Naive B cell (primary cell): Measurements from ENCODE around the gene ZAP70. TPM values are rescaled to one million over a fixed set of nuclear protein-coding genes. Genes with fewer than 3 reads are reported as not detected.

Source experiments
- ATAC-seq, 2 donors: fragments of 150-1000 bp; cut with Tn5 transposase; 2 replicates each; pipeline ENCODE4 v1.10.0; 2021; ENCODE audit warnings: low read depth in 2 of 2, mild to moderate bottlenecking in 2 of 2, moderate library complexity in 2 of 2
- DNase-seq: peaks from one replicate; pipeline ENCODE4 v3.0.0; 2022
- H3K27ac Mint-ChIP-seq, 6 donors: one replicate each; pipeline ENCODE4 v1.8.0; 2020 to 2022; ENCODE audit warnings: mild to moderate bottlenecking in 6 of 6, mixed read lengths in 6 of 6, moderate library complexity in 5 of 6, inconsistent platforms in 2 of 6
- H3K27me3 Mint-ChIP-seq, 3 donors: one replicate each; pipeline ENCODE4 v1.8.0; 2021 to 2022; ENCODE audit warnings: mixed read lengths in 3 of 3, mild to moderate bottlenecking in 1 of 3
- H3K36me3 Mint-ChIP-seq, 2 donors: one replicate each; pipeline ENCODE4 v1.8.0; 2020 to 2022; ENCODE audit warnings: mixed read lengths in 2 of 2, inconsistent platforms in 1 of 2, mild to moderate bottlenecking in 1 of 2
- H3K4me1 Mint-ChIP-seq, 3 donors: one replicate each; pipeline ENCODE4 v1.8.0; 2020 to 2022; ENCODE audit warnings: mixed read lengths in 3 of 3, inconsistent platforms in 1 of 3, mild to moderate bottlenecking in 1 of 3, moderate library complexity in 1 of 3
- H3K4me3 Mint-ChIP-seq, 8 donors: one replicate each; pipeline ENCODE4 v1.8.0; 2020 to 2022; ENCODE audit warnings: mild to moderate bottlenecking in 8 of 8, mixed read lengths in 8 of 8, moderate library complexity in 8 of 8, inconsistent platforms in 2 of 8
- H3K9me3 Mint-ChIP-seq, 7 donors: one replicate each; pipeline ENCODE4 v1.8.0; 2020 to 2022; ENCODE audit warnings: mixed read lengths in 7 of 7, mild to moderate bottlenecking in 5 of 7, inconsistent platforms in 2 of 7, moderate library complexity in 1 of 7
- polyA plus RNA-seq, 6 donors: library from polyadenylated mRNA; unstranded; fragments of 300-500 nt; fragmentation: Illumina TruSeq; gene quantifications; one replicate each; pipeline ENCODE4 v1.2.3, GENCODE V29; 2021; ENCODE audit warnings: low read depth in 6 of 6

The ZAP70 gene
- polyA plus RNA-seq, 6 donors from 2014 or later: 1.6 to 3.6 (median 2.6) TPM

DNA sequence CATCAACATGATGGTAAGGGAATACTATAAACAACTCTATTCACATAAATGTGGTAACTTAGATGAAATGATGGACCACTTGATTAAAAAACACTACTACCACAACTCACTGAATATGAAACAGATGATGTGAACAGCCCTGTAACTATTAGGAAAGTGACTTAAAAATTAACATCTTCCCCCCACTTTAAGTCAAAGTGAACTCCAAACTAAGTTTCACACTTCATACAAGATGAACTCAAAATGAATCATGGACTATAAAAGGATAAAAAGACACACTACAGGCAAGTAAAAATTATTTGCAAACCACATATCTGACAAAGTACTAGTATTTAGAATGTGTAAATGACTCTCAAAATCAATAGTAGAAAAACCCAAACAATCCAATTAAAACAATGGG lies 71.6 kb downstream of the ZAP70 start:
- H3K9me3 Mint-ChIP-seq: no peaks in the 10 kb centered on the region
- H3K4me3 Mint-ChIP-seq: no peak overlapping the region
- no peaks in the 10 kb centered on the region for H3K27me3 Mint-ChIP-seq
- ATAC-seq (no peak), DNase-seq (no peak)
- H3K4me1 Mint-ChIP-seq: peaks cover 0 to 11% (median 4%) of the 10 kb centered on the region in 3 donors
- peaks cover 14 to 23% of the 10 kb centered on the region in 2 donors for H3K36me3 Mint-ChIP-seq
- no peak overlapping the region for H3K27ac Mint-ChIP-seq

- H3K27me3 Mint-ChIP-seq: no peaks in the 10 kb centered on the region
- peak overlapping the region in 1 of 6 donors; percentile 21 for H3K27ac Mint-ChIP-seq
- no peaks in the 10 kb centered on the region for H3K9me3 Mint-ChIP-seq
- peaks cover 14 to 18% of the 10 kb centered on the region in 2 donors for H3K36me3 Mint-ChIP-seq
- DNase-seq: no peak
- peaks cover 0 to 11% (median 4%) of the 10 kb centered on the region in 3 donors for H3K4me1 Mint-ChIP-seq
- no peak overlapping the region for H3K4me3 Mint-ChIP-seq
- no peak for ATAC-seq
Measured at GRCh38 chr2:97785818-97786217, 72.4 kb downstream of the ZAP70 start.

- Mint-ChIP-seq H3K4me1 (peaks cover 0 to 7% (median 4%) of the 10 kb centered on the region in 3 donors), H3K27me3 (no peaks in the 10 kb centered on the region), H3K4me3 (no peak overlapping the region), H3K9me3 (no peaks in the 10 kb centered on the region), H3K36me3 (peaks cover 14 to 28% of the 10 kb centered on the region in 2 donors), H3K27ac (peak overlapping the region in 1 of 6 donors; percentile 63)
- ATAC-seq (no peak), DNase-seq (no peak)
Measured at GRCh38 chr2:97788986-97789644, 75.7 kb downstream of the ZAP70 start.

Other genes with a start within 250 kb of the ZAP70 start
- 10 to 100 TPM in 4 of 6 donors, 1 to 10 TPM in 2; 4.2 to 28.7 (median 10.5) TPM for gene ANKRD36B, start 123.7 kb upstream of the ZAP70 start, polyA plus RNA-seq
- gene COX5B, start 67.5 kb upstream of the ZAP70 start, polyA plus RNA-seq: 100 to 1,000 TPM; 280 to 362 (median 320) TPM
- gene ACTR1B, start 49.5 kb upstream of the ZAP70 start, polyA plus RNA-seq: 10 to 100 TPM in 4 of 6 donors, 1 to 10 TPM in 2; 8.7 to 13.9 (median 10.8) TPM
- gene C2orf92, start 43.9 kb upstream of the ZAP70 start, polyA plus RNA-seq: 1 to 10 TPM in 2 of 6 donors, under 1 TPM in 1, not detected in 3; 0.60 to 2.5 (median 1.3) TPM